ENCODE measurements around the gene RPS2. TPM values are rescaled to one million over a fixed set of nuclear protein-coding genes. Genes with fewer than 3 reads are reported as not detected.

The RPS2 gene
- polyA plus RNA-seq, 1 of the 3 experiments (the other 2 are of a cell fraction) = 6,384 TPM

DNA sequence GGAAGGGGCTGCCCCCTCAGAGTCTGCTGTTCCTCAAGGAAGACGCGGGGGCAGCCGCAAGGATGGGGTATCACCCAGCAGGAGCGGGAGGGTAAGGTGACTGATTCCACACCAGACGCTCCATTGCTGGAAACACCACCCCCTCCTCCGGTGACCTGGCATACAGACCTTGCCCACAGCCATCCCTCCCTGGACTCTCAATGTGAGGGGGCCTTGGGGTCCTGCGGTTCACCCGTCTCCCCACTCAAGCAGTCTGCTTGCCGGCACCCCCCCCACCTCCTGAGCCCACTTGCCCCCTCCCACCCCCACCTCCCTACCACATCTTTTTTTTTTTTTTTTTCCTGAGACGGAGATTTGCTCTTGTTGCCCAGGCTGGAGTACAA, 34.3 kb downstream of the RPS2 start:
- no peaks in the 10 kb centered on the region for H3K9me2 ChIP-seq
- POLR2A ChIA-PET = no interaction called here
- H3K4me2 ChIP-seq = no peak overlapping the region
- H3K27me3 ChIP-seq (ENCODE audit: insufficient read depth) = no peaks in the 10 kb centered on the region
- TF ChIP-seq NFIC (IDR thresholded peaks at IDR 0.05; ENCODE audit: borderline replicate concordance) (no peak), MXI1 (IDR thresholded peaks at IDR 0.05; ENCODE audit: low read depth, low read length) (no peak), GABPA (IDR thresholded peaks at IDR 0.05; ENCODE audit: low read depth) (no peak), POLR2AphosphoS5 (IDR thresholded peaks at IDR 0.05; ENCODE audit: low read depth, low read length) (no peak), MAX (IDR thresholded peaks at IDR 0.05; ENCODE audit: low read depth) (no peak), FOSL2 (IDR thresholded peaks at IDR 0.05; ENCODE audit: borderline replicate concordance, low read depth) (no peak), ELF1 (IDR thresholded peaks at IDR 0.05) (no peak), JUND (IDR thresholded peaks at IDR 0.05) (no peak), EZH2phosphoT487 (IDR thresholded peaks at IDR 0.05; ENCODE audit: borderline replicate concordance, low read depth) (no peak), USF2 (IDR thresholded peaks at IDR 0.05; ENCODE audit: borderline replicate concordance, low read depth, low read length) (no peak), GATA2 (CRISPR knock-in tag; IDR thresholded peaks at IDR 0.05) (no peak), SMC3 (IDR thresholded peaks at IDR 0.05; ENCODE audit: low read depth, low read length) (no peak)
- TF ChIP-seq, protein P1, sequence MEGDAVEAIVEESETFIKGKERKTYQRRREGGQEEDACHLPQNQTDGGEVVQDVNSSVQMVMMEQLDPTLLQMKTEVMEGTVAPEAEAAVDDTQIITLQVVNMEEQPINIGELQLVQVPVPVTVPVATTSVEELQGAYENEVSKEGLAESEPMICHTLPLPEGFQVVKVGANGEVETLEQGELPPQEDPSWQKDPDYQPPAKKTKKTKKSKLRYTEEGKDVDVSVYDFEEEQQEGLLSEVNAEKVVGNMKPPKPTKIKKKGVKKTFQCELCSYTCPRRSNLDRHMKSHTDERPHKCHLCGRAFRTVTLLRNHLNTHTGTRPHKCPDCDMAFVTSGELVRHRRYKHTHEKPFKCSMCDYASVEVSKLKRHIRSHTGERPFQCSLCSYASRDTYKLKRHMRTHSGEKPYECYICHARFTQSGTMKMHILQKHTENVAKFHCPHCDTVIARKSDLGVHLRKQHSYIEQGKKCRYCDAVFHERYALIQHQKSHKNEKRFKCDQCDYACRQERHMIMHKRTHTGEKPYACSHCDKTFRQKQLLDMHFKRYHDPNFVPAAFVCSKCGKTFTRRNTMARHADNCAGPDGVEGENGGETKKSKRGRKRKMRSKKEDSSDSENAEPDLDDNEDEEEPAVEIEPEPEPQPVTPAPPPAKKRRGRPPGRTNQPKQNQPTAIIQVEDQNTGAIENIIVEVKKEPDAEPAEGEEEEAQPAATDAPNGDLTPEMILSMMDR (IDR thresholded peaks at IDR 0.05) = no peak
- TF ChIP-seq, protein P2, sequence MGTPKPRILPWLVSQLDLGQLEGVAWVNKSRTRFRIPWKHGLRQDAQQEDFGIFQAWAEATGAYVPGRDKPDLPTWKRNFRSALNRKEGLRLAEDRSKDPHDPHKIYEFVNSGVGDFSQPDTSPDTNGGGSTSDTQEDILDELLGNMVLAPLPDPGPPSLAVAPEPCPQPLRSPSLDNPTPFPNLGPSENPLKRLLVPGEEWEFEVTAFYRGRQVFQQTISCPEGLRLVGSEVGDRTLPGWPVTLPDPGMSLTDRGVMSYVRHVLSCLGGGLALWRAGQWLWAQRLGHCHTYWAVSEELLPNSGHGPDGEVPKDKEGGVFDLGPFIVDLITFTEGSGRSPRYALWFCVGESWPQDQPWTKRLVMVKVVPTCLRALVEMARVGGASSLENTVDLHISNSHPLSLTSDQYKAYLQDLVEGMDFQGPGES (IDR thresholded peaks at IDR 0.05; ENCODE audit: low read depth, low read length) = no peak
- H3K27ac ChIP-seq (ENCODE audit: low read depth in 2 of 2, low read length in 1 of 2) = no peak overlapping the region
- H4K20me1 ChIP-seq (ENCODE audit: insufficient read depth) = no peaks in the 10 kb centered on the region
- CTCF ChIA-PET = interaction anchor here (0.6 to 5.2 kb wide), 28 partner anchors 9 to 838 kb away, joined by 3 to 137 read pairs (median 7); partner anchors contain the start of genes HS3ST6, MEIOB, MSRB1 and NDUFB10
- DNase-seq = no peak
- H3F3A ChIP-seq (replicated peaks; ENCODE audit: insufficient read depth) = no peaks in the 10 kb centered on the region
- H3K79me2 ChIP-seq (ENCODE audit: insufficient read depth) = no peaks in the 10 kb centered on the region
- H3K9me3 ChIP-seq = no peaks in the 10 kb centered on the region
- H3K36me3 ChIP-seq (replicated peaks in 1 of 2; ENCODE audit: control insufficient read depth in 1 of 2, insufficient read depth in 2 of 2, low read length in 1 of 2) = no peaks in the 10 kb centered on the region
- no peak overlapping the region for H2AFZ ChIP-seq (ENCODE audit: low read depth)
- 66% methylated on average over 4 of the region's 10 CpGs for WGBS (ENCODE audit: low lambda C conversion rate)
- no peak overlapping the region for H3K9ac ChIP-seq
- H3K4me1 ChIP-seq (ENCODE audit: control insufficient read depth in 1 of 2, insufficient read depth in 2 of 2, low read depth in 1 of 2, low read length in 1 of 2) = peaks cover 0 to 17% of the 10 kb centered on the region in 2 experiments; a peak in 1 of 4 replicates
- no peak overlapping the region for H3K4me3 ChIP-seq (ENCODE audit: low read depth in 2 of 2, low read length in 1 of 2)
